ENCODE measurements around the gene RPP25L. TPM values are rescaled to one million over a fixed set of nuclear protein-coding genes. Genes with fewer than 3 reads are reported as not detected.

RPP25L gene
- total and polyA plus RNA-seq, 9 of the 15 experiments (the other 6 are each of a cell fraction or from before 2014, with no cell fraction given): 16.3 to 43.7 (median 29.0) TPM

GRCh38 chr9:34568133-34568532, 43.8 kb downstream of the RPP25L start (continued):
- TF ChIP-seq CXXC5 (CRISPR knock-in tag; IDR thresholded peaks at IDR 0.05): no peak

GRCh38 chr9:34566972-34567371, 44.9 kb downstream of the RPP25L start:
- POLR2A ChIA-PET: no interaction called here
- FAIRE-seq: no peak

More at GRCh38 chr9:34566972-34567371, 44.9 kb downstream of the RPP25L start:
- H3K27ac ChIP-seq (ENCODE audit: extremely low read depth, low read depth, low read length): no peak overlapping the region
- BruUV-seq (replicated peaks): no TSS peak
- H3K9me1 ChIP-seq (ENCODE audit: control insufficient read depth, insufficient read depth, low read length): no peaks in the 10 kb centered on the region
- no peak overlapping the region for H3K9ac ChIP-seq (ENCODE audit: insufficient read depth in 1 of 2, low read depth in 2 of 2, low read length in 2 of 2)
- intact Hi-C loops (cut with micrococcal nuclease): no loop called here
- no peak overlapping the region for H3K4me2 ChIP-seq (ENCODE audit: insufficient read depth, low read length)
- H3K79me2 ChIP-seq (ENCODE audit: control insufficient read depth, insufficient read depth, low read length): no peaks in the 10 kb centered on the region
- no peaks in the 10 kb centered on the region for H3K36me3 ChIP-seq (ENCODE audit: control insufficient read depth, insufficient read depth, low read length)
- TF ChIP-seq ZNF584 (CRISPR knock-in tag; IDR thresholded peaks at IDR 0.05; ENCODE audit: low read depth) (no peak), ZBTB2 (IDR thresholded peaks at IDR 0.05) (no peak), CUX1 (CRISPR knock-in tag; IDR thresholded peaks at IDR 0.05) (no peak), JUND (IDR thresholded peaks at IDR 0.05; ENCODE audit: borderline replicate concordance, low read depth, low read length) (no peak), JUND (tag; IDR thresholded peaks at IDR 0.05; ENCODE audit: borderline replicate concordance, low read depth, low read length) (no peak), DLX4 (CRISPR knock-in tag; IDR thresholded peaks at IDR 0.05) (no peak)
- no peak for ATAC-seq
- H3K27me3 ChIP-seq (ENCODE audit: control insufficient read depth in 2 of 2, insufficient read depth in 2 of 2, low read length in 2 of 2): peaks cover 6 to 68% of the 10 kb centered on the region in 2 experiments; a peak in 4 of 5 replicates
- H3K4me1 ChIP-seq (replicated peaks in 1 of 2; ENCODE audit: control insufficient read depth in 2 of 2, insufficient read depth in 2 of 2, low read length in 2 of 2): no peaks in the 10 kb centered on the region; a peak in 1 of 5 replicates
- H4K20me1 ChIP-seq (replicated peaks; ENCODE audit: control insufficient read depth, insufficient read depth, low read length): no peaks in the 10 kb centered on the region; the same call in 1 of the 2 replicates
- no peak overlapping the region for H3K4me3 ChIP-seq
- CTCF ChIA-PET (ENCODE audit: low intra/inter-chr PET ratio): no interaction called here
- WGBS (ENCODE audit: insufficient coverage, low coverage, missing lambda C conversion rate): 3% methylated on average over 6 of the region's 6 CpGs
- in situ Hi-C loops (cut with MboI): no loop called here
- no peaks in the 10 kb centered on the region for H3K9me3 ChIP-seq (replicated peaks; ENCODE audit: control insufficient read depth, insufficient read depth, low read depth, low read length)
- no peak overlapping the region for H2AFZ ChIP-seq (ENCODE audit: low read depth, low read length)
- DNase-seq (ENCODE audit: extremely low read depth in 1 of 4, low spot score in 3 of 4): no peak

All from K562 (cell line).